Spleen (tissue), 7 donors: Measurements from ENCODE around the gene PLCH1.

Source experiments
- CTCF ChIP-seq, 11 experiments: fragments of 200-600 bp in 7 of 11; fragments of 450-650 bp in 4 of 11; sonication (generic) in 4 of 11; IDR thresholded peaks in 8 of 11; conservative IDR thresholded peaks in 3 of 11; 1 replicate in 7 of 11; 2 replicates in 4 of 11; pipeline versions ENCODE4 v1.4.0 to v1.8.0; 2016 to 2021; ENCODE audit warnings: antibody characterized with exemption in 11 of 11, inconsistent platforms in 4 of 11, mild to moderate bottlenecking in 1 of 11
- POLR2A ChIP-seq, 3 donors: fragments of 450-650 bp; IDR thresholded peaks; one replicate each; pipeline ENCODE4 v1.5.1; 2017; ENCODE audit warnings: antibody characterized with exemption in 3 of 3, mild to moderate bottlenecking in 1 of 3
- donor health status: DM: no; HTN: no; CAD: no; lungs with moderate emphysema.
- donor health status: DM: no; HTN: no; CAD: no.
- donor health status: DM: no; HTN: no; CAD: no.

GRCh38 chr3:155412904-155413303, 332.0 kb downstream of the PLCH1 start:
- TF ChIP-seq CTCF (IDR thresholded peaks at IDR 0.05 in 8 of 11, conservative IDR thresholded peaks at IDR 0.05 in 3 of 11) (no peak), POLR2A (IDR thresholded peaks at IDR 0.05) (no peak)
